HepG2 (cell line): Measurements from ENCODE around the gene NDE1. TPM values are rescaled to one million over a fixed set of nuclear protein-coding genes. Genes with fewer than 3 reads are reported as not detected.

ENCODE experiments used
- FOXC1 ChIP-seq: sonication (generic); formaldehyde crosslinking; IDR thresholded peaks from 2 replicates; pipeline ENCODE4 v1.8.0; 2022; ENCODE audit warnings: mild to moderate bottlenecking, missing genetic modification reagents, borderline replicate concordance
- NCOA1 ChIP-seq: sonication (generic); formaldehyde crosslinking; IDR thresholded peaks from 2 replicates; pipeline ENCODE4 v1.9.0; 2021; ENCODE audit warnings: missing genetic modification reagents
- PHF8 ChIP-seq: sonication (generic); formaldehyde crosslinking; IDR thresholded peaks from 2 replicates; pipeline ENCODE4 v1.5.0; 2020; ENCODE audit warnings: missing genetic modification reagents
- REXO4 ChIP-seq: sonication (generic); formaldehyde crosslinking; IDR thresholded peaks from 2 replicates; pipeline ENCODE4 v1.8.0; 2022; ENCODE audit warnings: missing genetic modification reagents, mild to moderate bottlenecking, borderline replicate concordance
- SMARCE1 ChIP-seq: fragments of 450-650 bp; IDR thresholded peaks from 2 replicates; pipeline ENCODE4 v1.6.1; 2017; ENCODE audit warnings: borderline replicate concordance
- YEATS2 ChIP-seq: sonication (generic); formaldehyde crosslinking; IDR thresholded peaks from 2 replicates; pipeline ENCODE4 v1.4.0; 2020; ENCODE audit warnings: missing genetic modification reagents, borderline replicate concordance
- ZNF354B ChIP-seq: sonication (generic); formaldehyde crosslinking; IDR thresholded peaks from 2 replicates; pipeline ENCODE4 v1.8.0; 2022; ENCODE audit warnings: mild to moderate bottlenecking, missing genetic modification reagents
- ZNF672 ChIP-seq: sonication (generic); formaldehyde crosslinking; IDR thresholded peaks from 2 replicates; pipeline ENCODE4 v1.8.1; 2022; ENCODE audit warnings: missing genetic modification reagents
- ZNF703 ChIP-seq: sonication (generic); formaldehyde crosslinking; IDR thresholded peaks from 2 replicates; pipeline ENCODE4 v1.5.1; 2020; ENCODE audit warnings: missing genetic modification reagents, mild to moderate bottlenecking, moderate library complexity, borderline replicate concordance
- ZNF788 ChIP-seq: sonication (generic); formaldehyde crosslinking; IDR thresholded peaks from 2 replicates; pipeline ENCODE4 v1.5.0; 2020; ENCODE audit warnings: mild to moderate bottlenecking, missing genetic modification reagents, borderline replicate concordance
- ZSCAN12 ChIP-seq: sonication (generic); formaldehyde crosslinking; IDR thresholded peaks from 2 replicates; pipeline ENCODE4 v1.9.0; 2021; ENCODE audit warnings: mild to moderate bottlenecking, missing genetic modification reagents
- polyA plus RNA-seq, 8 experiments: library from polyadenylated mRNA; depleted of rRNA in 3 of 8; stranded (reverse) in 7 of 8; unstranded in 1 of 8; fragments of >200 nt; fragmentation: Illumina TruSeq in 4 of 8; extraction: Trizol in 4 of 8; gene quantifications; 2 replicates each; pipeline versions ENCODE4 v1.2.1 to v1.2.3, GENCODE V29; 2011 to 2016; ENCODE audit warnings: low read depth in 4 of 8, missing spikeins in 1 of 8, mixed read lengths in 1 of 8; ENCODE audit not compliant: insufficient read depth in 1 of 8
- total RNA-seq, 5 experiments: library from RNA; depleted of rRNA; stranded (reverse); fragments of >200 nt; fragmentation: Illumina TruSeq; extraction: Trizol; gene quantifications; 2 replicates each; pipeline ENCODE4 v1.2.3, GENCODE V29; 2016; ENCODE audit warnings: low read depth in 1 of 5
- TF ChIP-seq, protein P1 (sequence below): sonication (generic); formaldehyde crosslinking; conservative IDR thresholded peaks from 2 replicates; pipeline ENCODE4 v1.4.0; 2020; ENCODE audit warnings: missing genetic modification reagents
- TF ChIP-seq, protein P2 (sequence below): sonication (generic); formaldehyde crosslinking; IDR thresholded peaks from 2 replicates; pipeline ENCODE4 v1.4.0; 2020; ENCODE audit warnings: mild to moderate bottlenecking, missing genetic modification reagents
- TF ChIP-seq, protein P3 (sequence below): sonication (generic); formaldehyde crosslinking; IDR thresholded peaks from 2 replicates; pipeline ENCODE4 v1.4.0; 2020; ENCODE audit warnings: missing genetic modification reagents; ENCODE audit errors: not compliant biosample characterization
- TF ChIP-seq, protein P4 (sequence below): conservative IDR thresholded peaks from 2 replicates; pipeline ENCODE4 v1.6.1; 2018; ENCODE audit warnings: missing genetic modification reagents
- TF ChIP-seq, protein P5 (sequence below): sonication (generic); formaldehyde crosslinking; IDR thresholded peaks from 2 replicates; pipeline ENCODE4 v1.4.0; 2020; ENCODE audit warnings: missing genetic modification reagents
- TF ChIP-seq, protein P6 (sequence below): sonication (generic); formaldehyde crosslinking; IDR thresholded peaks from 2 replicates; pipeline ENCODE4 v1.8.1; 2022; ENCODE audit warnings: mild to moderate bottlenecking, missing genetic modification reagents
- TF ChIP-seq, protein P7 (sequence below): sonication (generic); formaldehyde crosslinking; IDR thresholded peaks from 2 replicates; pipeline ENCODE4 v1.5.1; 2020; ENCODE audit warnings: mild to moderate bottlenecking, moderate library complexity, missing genetic modification reagents

NDE1 gene
- total and polyA plus RNA-seq, 2 of the 13 experiments (the other 11 are each of a cell fraction or from before 2014, with no cell fraction given), result 40.9 to 72.5 TPM

DNA sequence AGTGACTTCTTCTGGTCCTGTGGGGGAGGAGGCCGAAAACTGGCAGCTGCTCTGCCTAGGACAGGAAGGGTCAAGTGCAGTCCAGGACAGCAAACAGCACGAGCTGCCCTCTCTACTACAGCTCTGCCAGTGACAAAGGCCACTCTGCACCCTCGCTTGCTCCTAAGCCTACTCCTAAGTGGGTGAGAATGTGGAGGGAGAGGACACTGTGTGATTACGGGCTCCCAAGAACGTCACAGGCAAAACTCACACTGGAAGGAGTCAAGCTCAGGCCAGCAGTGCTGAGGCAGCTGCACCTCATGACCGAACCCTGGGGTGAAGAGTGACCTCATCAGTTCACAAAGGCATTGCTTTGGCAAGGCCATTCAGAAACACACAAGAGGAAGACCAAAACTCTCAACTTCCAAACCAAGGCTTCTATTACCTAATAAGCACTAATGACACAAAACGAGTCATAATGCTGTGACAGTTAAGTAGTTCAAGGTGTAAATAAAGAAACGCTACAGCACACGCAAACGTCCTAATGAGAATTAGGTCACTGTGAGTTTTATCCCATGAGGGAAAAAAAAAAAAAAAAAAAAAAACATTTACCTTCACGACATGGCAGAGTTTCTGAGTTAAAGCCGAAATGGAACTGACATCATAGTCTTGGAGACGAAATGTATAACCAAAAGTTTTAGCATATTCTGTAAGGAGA lies 42.2 kb upstream of the NDE1 start (continued):
- TF ChIP-seq, protein P1, sequence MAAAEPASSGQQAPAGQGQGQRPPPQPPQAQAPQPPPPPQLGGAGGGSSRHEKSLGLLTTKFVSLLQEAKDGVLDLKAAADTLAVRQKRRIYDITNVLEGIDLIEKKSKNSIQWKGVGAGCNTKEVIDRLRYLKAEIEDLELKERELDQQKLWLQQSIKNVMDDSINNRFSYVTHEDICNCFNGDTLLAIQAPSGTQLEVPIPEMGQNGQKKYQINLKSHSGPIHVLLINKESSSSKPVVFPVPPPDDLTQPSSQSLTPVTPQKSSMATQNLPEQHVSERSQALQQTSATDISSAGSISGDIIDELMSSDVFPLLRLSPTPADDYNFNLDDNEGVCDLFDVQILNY (CRISPR knock-in tag), result no peak
- TF ChIP-seq, protein P2, sequence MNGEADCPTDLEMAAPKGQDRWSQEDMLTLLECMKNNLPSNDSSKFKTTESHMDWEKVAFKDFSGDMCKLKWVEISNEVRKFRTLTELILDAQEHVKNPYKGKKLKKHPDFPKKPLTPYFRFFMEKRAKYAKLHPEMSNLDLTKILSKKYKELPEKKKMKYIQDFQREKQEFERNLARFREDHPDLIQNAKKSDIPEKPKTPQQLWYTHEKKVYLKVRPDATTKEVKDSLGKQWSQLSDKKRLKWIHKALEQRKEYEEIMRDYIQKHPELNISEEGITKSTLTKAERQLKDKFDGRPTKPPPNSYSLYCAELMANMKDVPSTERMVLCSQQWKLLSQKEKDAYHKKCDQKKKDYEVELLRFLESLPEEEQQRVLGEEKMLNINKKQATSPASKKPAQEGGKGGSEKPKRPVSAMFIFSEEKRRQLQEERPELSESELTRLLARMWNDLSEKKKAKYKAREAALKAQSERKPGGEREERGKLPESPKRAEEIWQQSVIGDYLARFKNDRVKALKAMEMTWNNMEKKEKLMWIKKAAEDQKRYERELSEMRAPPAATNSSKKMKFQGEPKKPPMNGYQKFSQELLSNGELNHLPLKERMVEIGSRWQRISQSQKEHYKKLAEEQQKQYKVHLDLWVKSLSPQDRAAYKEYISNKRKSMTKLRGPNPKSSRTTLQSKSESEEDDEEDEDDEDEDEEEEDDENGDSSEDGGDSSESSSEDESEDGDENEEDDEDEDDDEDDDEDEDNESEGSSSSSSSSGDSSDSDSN, result no peak
- TF ChIP-seq FOXC1, result peak; percentile 56
- TF ChIP-seq, protein P3, sequence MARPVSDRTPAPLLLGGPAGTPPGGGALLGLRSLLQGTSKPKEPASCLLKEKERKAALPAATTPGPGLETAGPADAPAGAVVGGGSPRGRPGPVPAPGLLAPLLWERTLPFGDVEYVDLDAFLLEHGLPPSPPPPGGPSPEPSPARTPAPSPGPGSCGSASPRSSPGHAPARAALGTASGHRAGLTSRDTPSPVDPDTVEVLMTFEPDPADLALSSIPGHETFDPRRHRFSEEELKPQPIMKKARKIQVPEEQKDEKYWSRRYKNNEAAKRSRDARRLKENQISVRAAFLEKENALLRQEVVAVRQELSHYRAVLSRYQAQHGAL, result no peak
- TF ChIP-seq, protein P4, sequence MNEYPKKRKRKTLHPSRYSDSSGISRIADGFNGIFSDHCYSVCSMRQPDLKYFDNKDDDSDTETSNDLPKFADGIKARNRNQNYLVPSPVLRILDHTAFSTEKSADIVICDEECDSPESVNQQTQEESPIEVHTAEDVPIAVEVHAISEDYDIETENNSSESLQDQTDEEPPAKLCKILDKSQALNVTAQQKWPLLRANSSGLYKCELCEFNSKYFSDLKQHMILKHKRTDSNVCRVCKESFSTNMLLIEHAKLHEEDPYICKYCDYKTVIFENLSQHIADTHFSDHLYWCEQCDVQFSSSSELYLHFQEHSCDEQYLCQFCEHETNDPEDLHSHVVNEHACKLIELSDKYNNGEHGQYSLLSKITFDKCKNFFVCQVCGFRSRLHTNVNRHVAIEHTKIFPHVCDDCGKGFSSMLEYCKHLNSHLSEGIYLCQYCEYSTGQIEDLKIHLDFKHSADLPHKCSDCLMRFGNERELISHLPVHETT (CRISPR knock-in tag), result 0 out of 2 replicates have a peak, but pooled peaks have one; percentile 65
- peak; percentile 76 for TF ChIP-seq ZNF788 (CRISPR knock-in tag)
- TF ChIP-seq YEATS2 (CRISPR knock-in tag), result no peak; the same call in 1 of the 2 replicates
- no peak for TF ChIP-seq NCOA1 (CRISPR knock-in tag)
- TF ChIP-seq, protein P5, sequence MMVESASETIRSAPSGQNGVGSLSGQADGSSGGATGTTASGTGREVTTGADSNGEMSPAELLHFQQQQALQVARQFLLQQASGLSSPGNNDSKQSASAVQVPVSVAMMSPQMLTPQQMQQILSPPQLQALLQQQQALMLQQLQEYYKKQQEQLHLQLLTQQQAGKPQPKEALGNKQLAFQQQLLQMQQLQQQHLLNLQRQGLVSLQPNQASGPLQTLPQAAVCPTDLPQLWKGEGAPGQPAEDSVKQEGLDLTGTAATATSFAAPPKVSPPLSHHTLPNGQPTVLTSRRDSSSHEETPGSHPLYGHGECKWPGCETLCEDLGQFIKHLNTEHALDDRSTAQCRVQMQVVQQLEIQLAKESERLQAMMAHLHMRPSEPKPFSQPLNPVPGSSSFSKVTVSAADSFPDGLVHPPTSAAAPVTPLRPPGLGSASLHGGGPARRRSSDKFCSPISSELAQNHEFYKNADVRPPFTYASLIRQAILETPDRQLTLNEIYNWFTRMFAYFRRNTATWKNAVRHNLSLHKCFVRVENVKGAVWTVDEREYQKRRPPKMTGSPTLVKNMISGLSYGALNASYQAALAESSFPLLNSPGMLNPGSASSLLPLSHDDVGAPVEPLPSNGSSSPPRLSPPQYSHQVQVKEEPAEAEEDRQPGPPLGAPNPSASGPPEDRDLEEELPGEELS (CRISPR knock-in tag), result no peak
- TF ChIP-seq ZNF672 (CRISPR knock-in tag), result no peak
- TF ChIP-seq, protein P6, sequence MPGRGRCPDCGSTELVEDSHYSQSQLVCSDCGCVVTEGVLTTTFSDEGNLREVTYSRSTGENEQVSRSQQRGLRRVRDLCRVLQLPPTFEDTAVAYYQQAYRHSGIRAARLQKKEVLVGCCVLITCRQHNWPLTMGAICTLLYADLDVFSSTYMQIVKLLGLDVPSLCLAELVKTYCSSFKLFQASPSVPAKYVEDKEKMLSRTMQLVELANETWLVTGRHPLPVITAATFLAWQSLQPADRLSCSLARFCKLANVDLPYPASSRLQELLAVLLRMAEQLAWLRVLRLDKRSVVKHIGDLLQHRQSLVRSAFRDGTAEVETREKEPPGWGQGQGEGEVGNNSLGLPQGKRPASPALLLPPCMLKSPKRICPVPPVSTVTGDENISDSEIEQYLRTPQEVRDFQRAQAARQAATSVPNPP (CRISPR knock-in tag), result no peak
- TF ChIP-seq ZNF354B (CRISPR knock-in tag), result no peak
- TF ChIP-seq REXO4, result no peak
- no peak for TF ChIP-seq SMARCE1
- no peak for TF ChIP-seq PHF8 (CRISPR knock-in tag)
- TF ChIP-seq ZSCAN12 (CRISPR knock-in tag), result no peak
- TF ChIP-seq, protein P7, sequence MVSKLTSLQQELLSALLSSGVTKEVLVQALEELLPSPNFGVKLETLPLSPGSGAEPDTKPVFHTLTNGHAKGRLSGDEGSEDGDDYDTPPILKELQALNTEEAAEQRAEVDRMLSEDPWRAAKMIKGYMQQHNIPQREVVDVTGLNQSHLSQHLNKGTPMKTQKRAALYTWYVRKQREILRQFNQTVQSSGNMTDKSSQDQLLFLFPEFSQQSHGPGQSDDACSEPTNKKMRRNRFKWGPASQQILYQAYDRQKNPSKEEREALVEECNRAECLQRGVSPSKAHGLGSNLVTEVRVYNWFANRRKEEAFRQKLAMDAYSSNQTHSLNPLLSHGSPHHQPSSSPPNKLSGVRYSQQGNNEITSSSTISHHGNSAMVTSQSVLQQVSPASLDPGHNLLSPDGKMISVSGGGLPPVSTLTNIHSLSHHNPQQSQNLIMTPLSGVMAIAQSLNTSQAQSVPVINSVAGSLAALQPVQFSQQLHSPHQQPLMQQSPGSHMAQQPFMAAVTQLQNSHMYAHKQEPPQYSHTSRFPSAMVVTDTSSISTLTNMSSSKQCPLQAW (CRISPR knock-in tag), result peak; percentile 63
- no peak for TF ChIP-seq ZNF703
